ENCODE data around the gene KCND3.

DNA sequence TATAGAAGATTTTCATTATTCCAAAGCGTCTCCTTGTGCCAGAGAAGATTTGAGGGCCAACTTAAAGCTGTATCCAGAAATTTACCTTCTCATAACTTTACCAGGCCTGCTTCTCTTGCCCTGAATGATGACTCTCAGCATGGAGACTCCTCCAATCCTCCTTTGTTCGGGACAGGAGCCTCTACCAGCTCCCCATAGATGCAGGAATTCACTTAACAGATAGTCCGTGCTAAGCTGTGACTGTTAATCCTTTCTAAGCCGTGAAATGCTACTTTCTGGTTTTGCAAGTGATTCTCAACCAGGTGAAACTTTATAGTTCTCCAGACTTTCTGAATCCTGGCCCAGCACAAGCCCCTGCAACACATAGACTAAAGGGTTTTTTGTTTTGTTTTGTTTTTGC lies 31.8 kb upstream of the KCND3 start:
- TF ChIP-seq, protein P1, sequence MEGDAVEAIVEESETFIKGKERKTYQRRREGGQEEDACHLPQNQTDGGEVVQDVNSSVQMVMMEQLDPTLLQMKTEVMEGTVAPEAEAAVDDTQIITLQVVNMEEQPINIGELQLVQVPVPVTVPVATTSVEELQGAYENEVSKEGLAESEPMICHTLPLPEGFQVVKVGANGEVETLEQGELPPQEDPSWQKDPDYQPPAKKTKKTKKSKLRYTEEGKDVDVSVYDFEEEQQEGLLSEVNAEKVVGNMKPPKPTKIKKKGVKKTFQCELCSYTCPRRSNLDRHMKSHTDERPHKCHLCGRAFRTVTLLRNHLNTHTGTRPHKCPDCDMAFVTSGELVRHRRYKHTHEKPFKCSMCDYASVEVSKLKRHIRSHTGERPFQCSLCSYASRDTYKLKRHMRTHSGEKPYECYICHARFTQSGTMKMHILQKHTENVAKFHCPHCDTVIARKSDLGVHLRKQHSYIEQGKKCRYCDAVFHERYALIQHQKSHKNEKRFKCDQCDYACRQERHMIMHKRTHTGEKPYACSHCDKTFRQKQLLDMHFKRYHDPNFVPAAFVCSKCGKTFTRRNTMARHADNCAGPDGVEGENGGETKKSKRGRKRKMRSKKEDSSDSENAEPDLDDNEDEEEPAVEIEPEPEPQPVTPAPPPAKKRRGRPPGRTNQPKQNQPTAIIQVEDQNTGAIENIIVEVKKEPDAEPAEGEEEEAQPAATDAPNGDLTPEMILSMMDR (conservative IDR thresholded peaks at IDR 0.05; ENCODE audit: low read depth in 2 of 2), result no peak
- TF ChIP-seq POLR2AphosphoS5 (IDR thresholded peaks at IDR 0.05; ENCODE audit: low read depth) (no peak), EZH2 (IDR thresholded peaks at IDR 0.05; ENCODE audit: low read depth, unreplicated experiment) (no peak), NANOG (IDR thresholded peaks at IDR 0.05; ENCODE audit: borderline replicate concordance) (no peak)
